Upper lobe of left lung (tissue), 4 donors: ENCODE results near the gene POLR3G.

Experiments used
- CTCF ChIP-seq, 6 experiments: fragments of 450-650 bp in 4 of 6; fragments of 200-600 bp in 2 of 6; sonication (generic) in 2 of 6; IDR thresholded peaks; one replicate each; pipeline ENCODE4 v1.5.1; 2016 to 2019; ENCODE audit warnings: antibody characterized with exemption in 6 of 6
- POLR2A ChIP-seq, 4 donors: fragments of 450-650 bp; IDR thresholded peaks; one replicate each; pipeline ENCODE4 v1.5.1; 2016 to 2017; ENCODE audit warnings: antibody characterized with exemption in 4 of 4, mild to moderate bottlenecking in 2 of 4
- POLR2AphosphoS5 ChIP-seq, 2 donors: sonication (generic); formaldehyde crosslinking; IDR thresholded peaks; one replicate each; pipeline ENCODE4 v1.5.1; 2017; ENCODE audit warnings: antibody characterized with exemption in 2 of 2

- TF ChIP-seq CTCF (IDR thresholded peaks at IDR 0.05) (no peak), POLR2A (IDR thresholded peaks at IDR 0.05) (no peak), POLR2AphosphoS5 (IDR thresholded peaks at IDR 0.05) (no peak)
Observed at GRCh38 chr5:90506221-90506620, 31.6 kb downstream of the POLR3G start.
